Fibroblast of lung (primary cell): ENCODE measurements around the gene MAST2.

Experiments
- CTCF ChIP-seq, 2 donors: IDR thresholded peaks in 1 of 2; conservative IDR thresholded peaks in 1 of 2; 1 replicate in 1 of 2; 2 replicates in 1 of 2; pipeline ENCODE4 v1.5.1; 2011 to 2012; ENCODE audit warnings: low read length in 2 of 2, control low read depth in 1 of 2, inconsistent platforms in 1 of 2, low read depth in 1 of 2, mild to moderate bottlenecking in 1 of 2
- EZH2 ChIP-seq: IDR thresholded peaks from 2 replicates; pipeline ENCODE4 v1.5.1; 2012; ENCODE audit warnings: low read length, control low read depth, mild to moderate bottlenecking; ENCODE audit errors: missing control alignments

GRCh38 chr1:45762291-45762690, 41.1 kb upstream of the MAST2 start:
- no peak for TF ChIP-seq CTCF (conservative IDR thresholded peaks at IDR 0.05 in 1 of 2, IDR thresholded peaks at IDR 0.05 in 1 of 2; ENCODE audit: low read depth in 1 of 2, low read length in 2 of 2)
- no peak for TF ChIP-seq EZH2
